Measurements from ENCODE around the gene NCOA5.

The NCOA5 gene

DNA sequence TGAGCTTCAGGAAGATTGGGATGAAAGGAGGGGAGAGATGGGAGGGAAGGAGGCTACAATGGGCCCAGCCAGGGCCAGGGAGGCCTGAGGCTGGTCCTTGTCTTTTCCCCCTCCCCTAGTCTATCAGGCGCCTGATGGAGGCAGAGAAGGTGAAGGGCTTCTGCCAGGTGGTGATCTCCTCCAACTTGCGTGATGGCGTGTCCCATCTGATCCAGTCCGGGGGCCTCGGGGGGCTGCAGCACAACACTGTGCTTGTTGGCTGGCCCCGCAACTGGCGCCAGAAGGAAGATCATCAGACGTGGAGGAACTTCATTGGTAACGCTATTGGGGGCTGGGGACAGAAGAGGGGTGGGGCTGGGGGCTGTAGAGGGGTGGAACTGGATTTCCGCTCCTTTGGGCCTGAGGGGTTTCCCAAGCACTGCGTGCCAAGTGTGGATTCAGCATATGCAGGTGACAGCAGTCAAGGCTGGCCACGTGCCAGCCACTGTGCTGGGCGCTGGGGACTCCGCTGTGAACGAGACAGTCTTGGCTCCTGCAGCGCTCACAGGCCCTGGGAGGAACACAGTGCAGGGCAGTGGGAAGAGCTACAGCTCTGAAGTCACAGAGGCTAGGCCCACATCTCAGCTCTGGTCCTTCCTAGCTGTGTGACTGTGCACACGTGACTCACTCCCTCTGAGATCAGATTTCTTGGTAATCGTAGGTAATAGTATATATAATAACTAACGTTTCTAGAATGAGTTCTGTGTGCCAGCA lies 38.0 kb downstream of the NCOA5 start:
- no peak overlapping the region for H3K27ac ChIP-seq (replicated peaks; ENCODE audit: low read length)
- no peak overlapping the region for H2BK120ac ChIP-seq (ENCODE audit: low read depth, low read length)
- H3K4ac ChIP-seq (ENCODE audit: low read length) = no peak overlapping the region
- H3K23ac ChIP-seq (ENCODE audit: low read depth, low read length, poor library complexity) = peak overlapping the region; percentile 14
- no peak overlapping the region for H4K8ac ChIP-seq (ENCODE audit: low read depth, low read length)
- no peak overlapping the region for H2BK12ac ChIP-seq (ENCODE audit: low read length)
- WGBS, 2 donors (ENCODE audit: extremely low coverage in 2 of 2, insufficient read length in 2 of 2, insufficient replicate concordance in 1 of 2) = no CpG with 5 or more reads among the region's 19 CpGs
- no peak overlapping the region for H2BK5ac ChIP-seq (ENCODE audit: low read length)
- H3K4me2 ChIP-seq (ENCODE audit: insufficient read depth, low read length, poor library complexity, severe bottlenecking) = no peak overlapping the region
- H3K18ac ChIP-seq (ENCODE audit: low read length) = no peak overlapping the region
- peaks cover 0 to 3% (median 0%) of the 10 kb centered on the region in 3 experiments for H3K27me3 ChIP-seq (ENCODE audit: control insufficient read depth in 3 of 3, insufficient read depth in 3 of 3, low read depth in 1 of 3, low read length in 3 of 3)
- DNase-seq (ENCODE audit: low spot score) = no peak
- H4K91ac ChIP-seq (ENCODE audit: low read depth, low read length, poor library complexity) = no peak overlapping the region
- no peaks in the 10 kb centered on the region for H3K4me1 ChIP-seq (ENCODE audit: control insufficient read depth in 2 of 2, insufficient read depth in 1 of 2, low read depth in 1 of 2, low read length in 2 of 2)
- no peak overlapping the region for H2BK15ac ChIP-seq (ENCODE audit: low read length)
- no peaks in the 10 kb centered on the region for H3K36me3 ChIP-seq (replicated peaks in 1 of 2; ENCODE audit: control insufficient read depth in 2 of 2, insufficient read depth in 2 of 2, low read length in 2 of 2)
- no peak overlapping the region for H3K4me3 ChIP-seq (ENCODE audit: low read length in 2 of 2)
- no peaks in the 10 kb centered on the region for H3K9me3 ChIP-seq (replicated peaks in 1 of 2; ENCODE audit: control insufficient read depth in 2 of 2, insufficient read depth in 1 of 2, low read depth in 1 of 2, low read length in 2 of 2)
- no peak overlapping the region for H3K9ac ChIP-seq (ENCODE audit: low read depth, low read length, poor library complexity)
- H2AK5ac ChIP-seq (ENCODE audit: low read depth, low read length) = no peak overlapping the region
- no peak overlapping the region for H2AFZ ChIP-seq (ENCODE audit: low read length)
- no peak overlapping the region for H3K14ac ChIP-seq (ENCODE audit: low read length)
- no peaks in the 10 kb centered on the region for H3K79me1 ChIP-seq (ENCODE audit: low read depth, low read length)

GRCh38 chr20:46050885-46051284 lies 38.9 kb downstream of the NCOA5 start:
- no peak overlapping the region for H3K9ac ChIP-seq (ENCODE audit: low read depth, low read length, poor library complexity)
- no peaks in the 10 kb centered on the region for H3K79me1 ChIP-seq (ENCODE audit: low read depth, low read length)
- H3K4me3 ChIP-seq (ENCODE audit: low read length in 2 of 2) = no peak overlapping the region
- no peak overlapping the region for H2BK12ac ChIP-seq (ENCODE audit: low read length)
- no peak overlapping the region for H3K23ac ChIP-seq (ENCODE audit: low read depth, low read length, poor library complexity)
- DNase-seq (ENCODE audit: low spot score) = no peak
- no peak overlapping the region for H2BK5ac ChIP-seq (ENCODE audit: low read length)
- no peak overlapping the region for H3K27ac ChIP-seq (replicated peaks; ENCODE audit: low read length)
- H3K4me1 ChIP-seq (ENCODE audit: control insufficient read depth in 2 of 2, insufficient read depth in 1 of 2, low read depth in 1 of 2, low read length in 2 of 2) = no peaks in the 10 kb centered on the region
- no peaks in the 10 kb centered on the region for H3K9me3 ChIP-seq (replicated peaks in 1 of 2; ENCODE audit: control insufficient read depth in 2 of 2, insufficient read depth in 1 of 2, low read depth in 1 of 2, low read length in 2 of 2)
- no peak overlapping the region for H2BK15ac ChIP-seq (ENCODE audit: low read length)
- H4K91ac ChIP-seq (ENCODE audit: low read depth, low read length, poor library complexity) = no peak overlapping the region
- H2BK120ac ChIP-seq (ENCODE audit: low read depth, low read length) = no peak overlapping the region
- no peak overlapping the region for H3K4me2 ChIP-seq (ENCODE audit: insufficient read depth, low read length, poor library complexity, severe bottlenecking)
- no peaks in the 10 kb centered on the region for H3K36me3 ChIP-seq (replicated peaks in 1 of 2; ENCODE audit: control insufficient read depth in 2 of 2, insufficient read depth in 2 of 2, low read length in 2 of 2)
- peaks cover 0 to 3% (median 0%) of the 10 kb centered on the region in 3 experiments for H3K27me3 ChIP-seq (ENCODE audit: control insufficient read depth in 3 of 3, insufficient read depth in 3 of 3, low read depth in 1 of 3, low read length in 3 of 3)
- H3K4ac ChIP-seq (ENCODE audit: low read length) = no peak overlapping the region
- H2AFZ ChIP-seq (ENCODE audit: low read length) = no peak overlapping the region
- no peak overlapping the region for H3K18ac ChIP-seq (ENCODE audit: low read length)
- no peak overlapping the region for H3K14ac ChIP-seq (ENCODE audit: low read length)
- no peak overlapping the region for H2AK5ac ChIP-seq (ENCODE audit: low read depth, low read length)
- no peak overlapping the region for H4K8ac ChIP-seq (ENCODE audit: low read depth, low read length)

DNA sequence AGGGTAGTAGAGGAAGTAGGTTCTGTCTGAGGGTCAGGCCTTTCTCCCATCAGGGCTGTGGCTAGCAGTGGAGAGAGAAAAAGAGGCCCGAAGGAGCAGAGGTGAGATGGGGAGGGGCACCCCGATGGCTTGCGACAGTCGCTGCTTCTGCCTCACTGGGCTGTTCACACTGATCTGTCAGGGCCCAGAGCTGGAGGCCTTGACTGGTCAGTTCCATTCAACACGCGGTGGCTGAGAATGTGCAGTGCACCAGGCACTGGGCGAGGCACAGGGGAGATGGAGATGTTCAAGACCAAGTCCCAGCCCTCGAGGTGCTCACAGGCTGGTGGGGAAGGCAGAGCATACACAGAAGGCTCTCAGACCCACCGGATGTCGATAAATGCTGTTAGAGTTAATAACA lies 39.3 kb downstream of the NCOA5 start:
- WGBS, 2 donors (ENCODE audit: extremely low coverage in 2 of 2, insufficient read length in 2 of 2, insufficient replicate concordance in 1 of 2) = no CpG with 5 or more reads among the region's 10 CpGs
- H2AFZ ChIP-seq (ENCODE audit: low read length) = no peak overlapping the region
- H3K18ac ChIP-seq (ENCODE audit: low read length) = no peak overlapping the region
- no peak overlapping the region for H2BK15ac ChIP-seq (ENCODE audit: low read length)
- H4K8ac ChIP-seq (ENCODE audit: low read depth, low read length) = no peak overlapping the region
- H3K36me3 ChIP-seq (replicated peaks in 1 of 2; ENCODE audit: control insufficient read depth in 2 of 2, insufficient read depth in 2 of 2, low read length in 2 of 2) = no peaks in the 10 kb centered on the region
- H3K4ac ChIP-seq (ENCODE audit: low read length) = no peak overlapping the region
- H3K27me3 ChIP-seq (ENCODE audit: control insufficient read depth in 3 of 3, insufficient read depth in 3 of 3, low read depth in 1 of 3, low read length in 3 of 3) = peaks cover 0 to 3% (median 0%) of the 10 kb centered on the region in 3 experiments
- H3K9me3 ChIP-seq (replicated peaks in 1 of 2; ENCODE audit: control insufficient read depth in 2 of 2, insufficient read depth in 1 of 2, low read depth in 1 of 2, low read length in 2 of 2) = no peaks in the 10 kb centered on the region
- H3K27ac ChIP-seq (replicated peaks; ENCODE audit: low read length) = no peak overlapping the region
- no peaks in the 10 kb centered on the region for H3K79me1 ChIP-seq (ENCODE audit: low read depth, low read length)
- no peak overlapping the region for H3K4me2 ChIP-seq (ENCODE audit: insufficient read depth, low read length, poor library complexity, severe bottlenecking)
- H3K4me3 ChIP-seq (ENCODE audit: low read length in 2 of 2) = peak overlapping the region in 1 of 2 donors; percentile 13
- no peak overlapping the region for H2BK120ac ChIP-seq (ENCODE audit: low read depth, low read length)
- no peak overlapping the region for H2BK5ac ChIP-seq (ENCODE audit: low read length)
- no peak overlapping the region for H3K23ac ChIP-seq (ENCODE audit: low read depth, low read length, poor library complexity)
- no peak overlapping the region for H3K14ac ChIP-seq (ENCODE audit: low read length)
- no peaks in the 10 kb centered on the region for H3K4me1 ChIP-seq (ENCODE audit: control insufficient read depth in 2 of 2, insufficient read depth in 1 of 2, low read depth in 1 of 2, low read length in 2 of 2)
- H4K91ac ChIP-seq (ENCODE audit: low read depth, low read length, poor library complexity) = no peak overlapping the region
- no peak overlapping the region for H2AK5ac ChIP-seq (ENCODE audit: low read depth, low read length)
- H3K9ac ChIP-seq (ENCODE audit: low read depth, low read length, poor library complexity) = no peak overlapping the region
- DNase-seq (ENCODE audit: low spot score) = no peak
- no peak overlapping the region for H2BK12ac ChIP-seq (ENCODE audit: low read length)

DNA sequence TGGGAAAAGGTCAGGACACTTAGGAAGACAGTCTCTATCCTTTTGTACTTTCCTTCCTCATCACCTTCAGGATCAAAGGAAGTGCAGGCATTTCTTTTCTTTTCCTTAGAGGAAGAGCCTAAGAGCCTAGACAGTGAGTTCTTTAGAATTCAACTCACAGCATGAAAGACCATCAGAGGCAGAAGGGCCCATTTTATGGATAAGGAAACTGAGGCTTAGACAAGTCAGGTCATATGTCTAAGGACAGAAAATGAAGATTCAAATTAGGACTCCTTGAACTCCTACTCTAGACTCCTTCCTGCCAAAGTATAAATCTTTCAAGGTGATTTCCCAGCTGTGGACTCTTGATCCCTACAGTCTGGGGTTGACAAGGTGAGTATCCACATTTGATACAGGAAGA lies 39.9 kb downstream of the NCOA5 start:
- H3K14ac ChIP-seq (ENCODE audit: low read length) = no peak overlapping the region
- H2BK120ac ChIP-seq (ENCODE audit: low read depth, low read length) = no peak overlapping the region

More for the DNA sequence above, 39.9 kb downstream of the NCOA5 start:
- Histone ChIP-seq H2AFZ (ENCODE audit: low read length) (no peak overlapping the region), H2AK5ac (ENCODE audit: low read depth, low read length) (no peak overlapping the region), H3K4ac (ENCODE audit: low read length) (no peak overlapping the region), H3K36me3 (replicated peaks in 1 of 2; ENCODE audit: control insufficient read depth in 2 of 2, insufficient read depth in 2 of 2, low read length in 2 of 2) (no peaks in the 10 kb centered on the region), H3K9ac (ENCODE audit: low read depth, low read length, poor library complexity) (no peak overlapping the region), H2BK12ac (ENCODE audit: low read length) (no peak overlapping the region), H3K18ac (ENCODE audit: low read length) (no peak overlapping the region), H3K4me1 (ENCODE audit: control insufficient read depth in 2 of 2, insufficient read depth in 1 of 2, low read depth in 1 of 2, low read length in 2 of 2) (no peaks in the 10 kb centered on the region), H2BK5ac (ENCODE audit: low read length) (no peak overlapping the region), H3K9me3 (replicated peaks in 1 of 2; ENCODE audit: control insufficient read depth in 2 of 2, insufficient read depth in 1 of 2, low read depth in 1 of 2, low read length in 2 of 2) (no peaks in the 10 kb centered on the region), H3K4me2 (ENCODE audit: insufficient read depth, low read length, poor library complexity, severe bottlenecking) (no peak overlapping the region), H2BK15ac (ENCODE audit: low read length) (no peak overlapping the region), H3K23ac (ENCODE audit: low read depth, low read length, poor library complexity) (no peak overlapping the region), H3K4me3 (ENCODE audit: low read length in 2 of 2) (no peak overlapping the region), H3K27ac (replicated peaks; ENCODE audit: low read length) (no peak overlapping the region), H3K79me1 (ENCODE audit: low read depth, low read length) (no peaks in the 10 kb centered on the region), H4K8ac (ENCODE audit: low read depth, low read length) (no peak overlapping the region), H3K27me3 (ENCODE audit: control insufficient read depth in 3 of 3, insufficient read depth in 3 of 3, low read depth in 1 of 3, low read length in 3 of 3) (peaks cover 0 to 3% (median 0%) of the 10 kb centered on the region in 3 experiments), H4K91ac (ENCODE audit: low read depth, low read length, poor library complexity) (no peak overlapping the region)
- no peak for DNase-seq (ENCODE audit: low spot score)

All from neuronal stem cell (in vitro differentiated cells).